Measurements from ENCODE around the gene KCNQ4. TPM values are rescaled to one million over a fixed set of nuclear protein-coding genes. Genes with fewer than 3 reads are reported as not detected.

KCNQ4 gene
- total and polyA plus RNA-seq, 8 donors: 0.92 to 1.7 (median 1.4) TPM

DNA sequence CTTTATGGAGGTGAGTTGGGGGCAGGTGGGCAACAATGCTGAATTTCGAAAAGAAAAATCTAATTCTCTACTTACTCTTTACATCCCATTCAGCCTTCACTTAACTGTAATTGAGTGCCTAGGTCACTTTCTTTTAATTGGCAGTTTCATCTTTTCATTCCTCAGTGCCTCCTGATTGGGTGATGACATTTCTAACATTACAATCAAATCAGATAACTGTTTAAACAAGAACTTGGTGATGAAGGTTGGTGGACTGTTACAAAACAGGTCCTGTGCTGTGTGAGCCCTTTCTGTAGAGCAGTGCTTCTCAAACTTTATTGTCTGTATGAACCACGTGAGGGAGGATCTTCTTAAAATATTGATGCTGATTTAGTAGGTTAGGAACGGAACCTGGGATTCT, 40.1 kb upstream of the KCNQ4 start:
- Histone ChIP-seq H3K4me1 (peaks cover 0 to 7% of the 10 kb centered on the region in 2 donors), H3K9me3 (no peaks in the 10 kb centered on the region), H3K27ac (peak overlapping the region in 1 of 2 donors; percentile 43), H3K4me3 (no peak overlapping the region), H3K27me3 (no peaks in the 10 kb centered on the region), H3K36me3 (peaks cover 0 to 66% of the 10 kb centered on the region in 2 donors)
- intact Hi-C loops (cut with DNase I): no loop called here
- no peak for TF ChIP-seq CTCF (IDR thresholded peaks at IDR 0.05)
- no peak for DNase-seq
- ATAC-seq: no peak

DNA sequence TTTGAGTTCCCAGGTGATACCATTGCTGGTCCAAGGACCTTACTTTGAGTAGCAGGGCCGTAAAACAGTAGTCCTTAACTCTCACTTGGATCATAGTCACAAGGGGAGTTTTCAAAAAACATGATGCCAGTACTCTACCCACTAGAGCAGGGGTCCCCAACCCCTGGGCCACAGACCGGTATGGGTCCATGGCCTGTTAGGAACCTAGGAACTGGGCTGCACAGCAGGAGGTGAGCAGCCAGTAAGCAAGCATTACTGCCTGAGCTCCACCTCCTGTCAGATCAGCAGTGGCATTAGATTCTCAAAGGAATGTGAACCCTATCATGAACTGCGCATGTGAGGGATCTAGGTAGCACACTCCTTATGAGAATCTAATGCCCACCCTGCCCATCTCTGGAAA, 39.7 kb upstream of the KCNQ4 start:
- H3K4me3 ChIP-seq: no peak overlapping the region
- no peaks in the 10 kb centered on the region for H3K27me3 ChIP-seq
- DNase-seq (no peak), ATAC-seq (no peak)
- H3K27ac ChIP-seq: no peak overlapping the region
- intact Hi-C loops (cut with DNase I): no loop called here
- peaks cover 0 to 66% of the 10 kb centered on the region in 2 donors for H3K36me3 ChIP-seq
- no peaks in the 10 kb centered on the region for H3K9me3 ChIP-seq
- peaks cover 0 to 7% of the 10 kb centered on the region in 2 donors for H3K4me1 ChIP-seq
- TF ChIP-seq CTCF (IDR thresholded peaks at IDR 0.05): no peak

- DNase-seq: no peak
- no peak for ATAC-seq
- TF ChIP-seq CTCF (IDR thresholded peaks at IDR 0.05): no peak
- H3K4me1 ChIP-seq: peaks cover 0 to 7% of the 10 kb centered on the region in 2 donors
- no peak overlapping the region for H3K27ac ChIP-seq
- peaks cover 0 to 66% of the 10 kb centered on the region in 2 donors for H3K36me3 ChIP-seq
- H3K9me3 ChIP-seq: no peaks in the 10 kb centered on the region
- H3K4me3 ChIP-seq: no peak overlapping the region
- intact Hi-C loops (cut with DNase I): no loop called here
- no peaks in the 10 kb centered on the region for H3K27me3 ChIP-seq
Measured at GRCh38 chr1:40745176-40745575, 38.4 kb upstream of the KCNQ4 start.

- TF ChIP-seq CTCF (IDR thresholded peaks at IDR 0.05): no peak
- H3K4me3 ChIP-seq: no peak overlapping the region
- DNase-seq (no peak), ATAC-seq (no peak)
- H3K36me3 ChIP-seq: peaks cover 0 to 57% of the 10 kb centered on the region in 2 donors
- H3K27me3 ChIP-seq: no peaks in the 10 kb centered on the region
- peaks cover 0 to 7% of the 10 kb centered on the region in 2 donors for H3K4me1 ChIP-seq
- no peaks in the 10 kb centered on the region for H3K9me3 ChIP-seq
- intact Hi-C loops (cut with DNase I): no loop called here
- no peak overlapping the region for H3K27ac ChIP-seq
Measured at GRCh38 chr1:40746344-40747090, 37.1 kb upstream of the KCNQ4 start.

DNA sequence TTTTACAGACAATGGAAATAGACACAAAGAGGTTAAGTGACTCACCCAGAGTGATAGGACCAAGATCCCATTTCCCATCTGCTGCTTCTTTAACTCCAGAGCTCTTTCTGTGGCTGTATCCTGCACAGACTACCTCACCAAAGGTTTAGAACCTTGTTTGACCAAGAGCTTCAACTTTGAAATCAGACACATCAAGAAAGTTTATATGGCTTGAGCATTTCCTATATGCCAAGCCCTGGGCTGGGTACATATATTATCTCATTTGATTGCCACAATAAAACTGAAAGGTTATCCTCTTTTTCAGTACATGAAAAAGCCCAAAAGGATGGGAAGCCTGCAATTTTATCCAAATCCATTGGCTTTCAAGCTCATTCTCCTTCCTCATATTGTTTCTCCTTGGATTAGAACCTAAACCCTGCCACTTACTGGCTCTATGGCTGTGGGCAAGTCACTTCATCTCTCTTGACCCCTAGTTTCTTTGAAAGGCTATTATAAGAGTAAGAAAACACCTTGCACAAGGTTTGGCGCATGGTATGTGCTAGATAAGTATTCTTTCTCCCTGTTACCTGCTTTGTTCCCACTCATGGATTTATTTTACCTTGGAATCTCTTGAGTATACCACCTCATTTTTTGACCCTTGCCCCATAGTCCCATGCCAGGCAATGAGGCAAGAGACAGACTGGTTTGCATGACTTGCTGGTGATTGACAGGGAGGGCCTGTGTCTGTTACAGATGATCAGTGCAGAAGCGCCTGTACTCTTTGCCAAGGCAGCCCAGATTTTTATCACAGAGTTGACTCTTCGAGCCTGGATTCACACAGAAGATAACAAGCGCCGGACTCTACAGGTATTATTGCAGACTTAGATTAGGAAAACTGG, 34.5 kb upstream of the KCNQ4 start:
- intact Hi-C loops (cut with DNase I): no loop called here
- no peak for TF ChIP-seq CTCF (IDR thresholded peaks at IDR 0.05)
- Histone ChIP-seq H3K4me1 (no peaks in the 10 kb centered on the region), H3K9me3 (no peaks in the 10 kb centered on the region), H3K4me3 (no peak overlapping the region), H3K27ac (no peak overlapping the region), H3K36me3 (peaks cover 0 to 59% of the 10 kb centered on the region in 2 donors), H3K27me3 (no peaks in the 10 kb centered on the region)
- DNase-seq (no peak), ATAC-seq (no peak)
